HG03175 (cell line): ENCODE results near the gene NUP214.
"Not testable (repeated sequence)": the region's sequence is repeated elsewhere in the genome, so short reads cannot be mapped to it uniquely, and the experiment has no call there.

ENCODE experiments used
- ATAC-seq: cut with Tn5 transposase; IDR thresholded peaks from one replicate; pipeline ENCODE4 v1.9.1; 2021; ENCODE audit warnings: mild to moderate bottlenecking, moderate library complexity; ENCODE audit not compliant: unreplicated experiment

The NUP214 gene

DNA sequence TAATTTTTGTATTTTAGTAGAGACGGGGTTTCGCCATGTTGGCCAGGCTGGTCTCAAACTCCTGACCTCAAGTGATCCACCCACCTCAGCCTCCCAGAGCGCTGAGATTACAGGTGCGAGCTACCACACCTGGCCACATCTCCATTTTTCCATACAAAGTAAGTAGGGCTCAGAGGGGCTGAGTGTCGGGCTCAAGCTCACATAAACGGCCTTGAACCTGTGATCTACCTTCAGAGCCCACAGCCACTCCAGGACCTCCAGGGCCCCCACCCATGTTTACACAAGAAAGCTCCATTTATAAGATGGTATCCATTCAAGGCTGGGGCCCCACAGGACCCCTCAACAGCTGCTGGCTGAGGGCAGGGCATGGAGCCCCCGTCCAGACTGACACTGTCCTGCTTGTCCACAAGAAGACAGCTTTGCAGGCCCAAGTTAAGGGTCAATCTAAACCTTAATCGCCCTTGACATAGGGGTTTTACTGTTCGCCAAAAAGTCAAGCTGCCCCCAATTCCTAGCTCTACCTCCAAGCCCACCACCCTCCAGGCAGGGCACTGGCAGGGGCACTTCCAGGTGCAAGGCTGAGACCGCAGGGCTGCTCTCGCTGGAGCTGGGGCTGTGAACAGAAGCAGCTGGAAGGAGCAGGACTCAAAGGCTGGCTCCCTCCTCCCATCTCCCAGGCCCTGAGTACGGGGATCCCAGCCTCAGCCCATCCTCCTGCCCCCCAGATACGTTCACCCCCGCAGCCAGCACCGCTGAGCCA, 132.1 kb downstream of the NUP214 start:
- ATAC-seq: no peak

- no peak for ATAC-seq
Observed at GRCh38 chr9:131258186-131258585, 132.8 kb downstream of the NUP214 start.

DNA sequence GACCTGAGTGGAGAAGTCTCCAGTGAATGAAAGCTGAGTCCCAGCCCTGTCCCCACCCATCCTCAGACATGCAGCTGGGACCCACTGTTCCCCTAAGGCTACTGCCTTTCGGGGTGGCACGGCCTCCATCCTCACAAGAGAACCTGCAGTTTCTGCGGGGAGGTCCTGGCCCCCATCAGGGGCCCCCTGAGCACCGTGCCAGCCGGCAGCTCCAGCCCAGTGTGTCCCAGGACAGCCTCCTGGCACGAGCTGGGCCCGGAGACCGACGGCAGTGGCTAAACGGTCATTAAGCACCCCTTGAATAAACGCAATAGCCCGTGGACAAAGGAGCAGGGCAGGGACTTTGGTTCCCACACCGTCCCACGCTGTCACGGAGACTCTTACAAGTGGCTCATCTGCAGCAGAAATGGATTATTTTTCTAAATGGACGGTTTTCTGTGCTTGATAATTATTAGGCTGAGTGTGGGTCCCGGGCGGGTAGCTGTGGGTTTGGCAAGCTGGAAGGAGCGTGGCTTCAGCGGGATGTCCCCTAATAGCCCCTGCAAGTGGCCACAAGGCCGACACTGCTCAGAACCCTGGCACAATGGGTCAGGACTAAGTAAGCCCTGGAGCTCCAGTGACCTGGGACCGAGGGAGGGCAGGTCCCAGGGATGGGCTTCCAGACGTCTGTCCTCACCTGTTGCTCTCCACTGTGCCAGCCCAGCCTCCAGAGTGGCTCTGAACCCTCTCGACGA, 133.5 kb downstream of the NUP214 start:
- no peak for ATAC-seq

GRCh38 chr9:131259432-131259898, 134.1 kb downstream of the NUP214 start:
- ATAC-seq: no peak

GRCh38 chr9:131259916-131260597, 134.7 kb downstream of the NUP214 start:
- ATAC-seq: no peak

GRCh38 chr9:131260751-131261452, 135.5 kb downstream of the NUP214 start:
- ATAC-seq: no peak

- peak; percentile 62 for ATAC-seq
Observed at GRCh38 chr9:131262327-131263032, 137.1 kb downstream of the NUP214 start.

DNA sequence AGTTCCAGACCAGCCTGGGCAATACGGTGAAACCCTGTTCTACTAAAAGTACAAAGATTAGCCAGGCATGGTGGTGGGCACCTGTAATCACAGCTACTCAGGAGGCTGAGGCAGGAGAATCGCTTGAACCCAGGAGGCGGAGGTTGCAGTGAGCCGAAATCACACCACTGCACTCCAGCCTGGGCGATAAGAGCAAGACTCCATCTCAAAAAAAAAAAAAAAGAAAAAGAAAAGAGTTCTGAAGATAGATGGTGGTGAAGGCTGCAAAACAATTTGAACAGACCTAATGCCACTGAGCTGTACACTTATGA, 137.6 kb downstream of the NUP214 start:
- not testable (repeated sequence) for ATAC-seq

DNA sequence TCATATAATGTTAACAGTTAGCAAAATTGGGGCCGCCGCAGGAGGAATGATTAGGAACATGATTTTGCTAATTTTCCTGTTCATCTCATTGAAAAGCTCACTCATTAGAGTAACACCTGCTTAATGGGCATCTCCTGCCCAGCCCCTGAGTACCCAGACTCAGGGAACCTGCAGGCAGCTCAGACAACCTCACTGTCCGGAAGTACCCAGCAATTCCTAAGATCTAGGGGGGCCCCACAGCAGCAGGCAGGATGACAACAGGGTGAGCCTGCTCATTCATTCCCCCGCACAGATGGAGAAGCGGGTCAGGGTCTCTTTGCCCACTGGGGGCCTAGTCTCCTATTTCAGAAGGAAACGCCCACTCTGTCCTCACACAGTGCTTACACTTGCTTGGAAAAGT, 138.3 kb downstream of the NUP214 start:
- ATAC-seq: no peak

DNA sequence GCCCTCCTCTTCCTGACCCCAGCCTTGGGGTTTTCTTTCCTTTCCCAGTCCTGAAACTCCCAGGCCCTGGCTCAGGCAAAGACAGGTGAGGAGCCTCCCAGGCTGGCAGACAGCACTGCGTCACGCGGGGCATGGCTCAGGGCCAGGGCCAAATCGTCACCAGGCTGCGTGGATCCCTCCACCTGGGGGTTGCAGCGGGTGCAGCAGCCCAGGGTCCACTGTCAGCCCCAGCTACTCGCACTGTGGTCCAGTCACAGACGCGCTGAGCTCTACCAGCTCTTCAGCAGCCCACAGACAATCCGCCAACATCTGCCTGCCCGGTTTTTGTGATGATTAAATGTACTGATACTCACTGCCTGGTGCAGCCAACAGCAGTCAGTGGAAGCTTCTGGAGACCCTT, 138.8 kb downstream of the NUP214 start:
- ATAC-seq: no peak

GRCh38 chr9:131266266-131267229, 141.2 kb downstream of the NUP214 start:
- no peak for ATAC-seq

DNA sequence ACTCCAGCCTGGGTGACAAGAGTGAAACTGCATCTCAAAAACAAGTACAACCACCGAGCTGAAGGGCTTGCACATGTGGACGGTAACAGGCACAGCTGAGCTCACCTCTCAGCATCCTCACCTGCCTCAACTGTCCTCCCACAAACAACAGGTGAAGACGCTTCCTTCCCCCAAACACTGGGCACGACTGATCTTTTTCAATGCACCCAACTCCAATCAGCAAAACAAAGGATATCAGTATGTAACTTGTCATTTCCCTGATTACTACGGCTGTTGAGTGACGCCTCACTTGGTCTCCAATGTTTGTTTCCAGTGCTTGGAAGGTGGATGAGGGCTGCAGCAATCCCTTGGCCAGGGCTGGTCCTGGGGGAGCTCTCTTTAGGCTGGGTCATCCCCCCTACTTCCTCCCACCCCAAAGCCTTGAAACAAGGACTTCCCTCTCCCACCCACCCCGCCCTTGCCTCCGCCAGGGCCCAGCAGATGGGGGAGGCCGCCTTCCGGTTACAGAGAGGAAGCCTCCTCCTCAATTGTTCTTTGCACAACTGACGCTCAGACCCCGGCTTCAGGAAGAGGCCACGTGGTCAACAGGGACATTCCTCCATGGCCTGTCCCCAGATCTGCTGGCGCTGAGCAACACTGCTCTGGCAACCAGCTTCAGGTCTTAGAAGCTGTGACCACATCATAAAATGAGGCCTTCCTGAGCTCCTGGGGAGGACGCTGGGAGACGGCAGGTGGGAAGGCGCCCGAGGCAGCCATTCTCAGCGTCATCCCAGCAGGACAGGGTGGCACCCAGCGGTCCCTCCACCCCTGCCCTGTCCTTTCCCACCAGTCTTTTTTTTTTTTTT, 145.0 kb downstream of the NUP214 start:
- ATAC-seq: no peak

DNA sequence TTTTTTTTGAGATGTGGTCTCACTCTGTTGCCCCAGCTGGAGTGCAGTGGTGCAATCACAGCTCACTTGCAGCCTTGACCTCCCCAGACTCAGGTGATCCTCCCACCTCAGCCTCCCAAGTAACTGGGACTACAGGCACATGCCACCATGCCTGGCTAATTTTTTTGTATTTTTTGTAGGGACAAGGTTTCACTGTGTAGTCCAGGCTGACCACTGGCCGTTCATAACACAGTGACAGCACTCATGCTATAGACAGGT, 145.6 kb downstream of the NUP214 start:
- not testable (repeated sequence) for ATAC-seq

DNA sequence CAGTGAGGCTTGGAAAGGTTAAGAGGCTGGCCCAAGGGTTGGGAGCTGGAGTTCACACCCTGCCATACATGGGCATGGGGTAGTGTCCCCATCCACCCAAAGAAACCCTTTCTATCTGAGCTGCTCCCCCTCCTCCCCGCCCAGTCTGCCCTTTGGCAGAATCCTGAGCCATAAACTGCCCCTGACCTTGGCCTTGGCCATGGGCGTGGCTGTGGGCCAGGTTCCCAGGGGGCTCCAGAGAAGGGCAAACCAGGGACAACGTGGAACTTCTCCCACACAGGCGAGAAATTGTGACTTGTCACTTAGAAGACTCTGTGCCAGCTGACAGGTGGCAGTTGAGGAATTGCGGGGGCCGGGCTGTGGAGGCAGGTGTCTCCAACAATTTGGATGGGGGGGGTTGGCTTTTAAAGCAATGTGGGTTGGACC, 146.1 kb downstream of the NUP214 start:
- ATAC-seq: no peak

DNA sequence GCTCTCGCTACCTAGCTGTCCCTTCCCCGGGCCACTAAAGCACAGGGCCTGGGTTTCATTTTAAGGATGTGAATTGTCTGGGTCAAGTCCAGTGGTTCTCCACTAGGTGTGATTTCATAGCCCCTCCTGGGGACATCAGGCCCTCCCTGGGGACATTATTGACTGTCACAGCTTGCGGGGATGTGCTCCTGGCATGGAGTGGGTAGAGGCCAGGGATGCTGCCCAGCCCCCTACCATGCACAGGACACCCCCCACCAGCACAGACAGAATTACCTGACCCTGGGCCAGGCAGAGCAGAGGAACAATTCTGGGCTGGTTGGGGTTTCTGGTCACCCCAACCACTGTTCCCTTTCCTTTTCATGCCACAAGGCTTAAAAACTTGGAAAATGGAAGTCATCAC, 146.8 kb downstream of the NUP214 start:
- no peak for ATAC-seq

GRCh38 chr9:131273146-131273855, 147.9 kb downstream of the NUP214 start:
- ATAC-seq: no peak

- no peak for ATAC-seq
Observed at GRCh38 chr9:131273856-131274673, 148.7 kb downstream of the NUP214 start.
